ENCODE data around the gene AGO4. TPM values are rescaled to one million over a fixed set of nuclear protein-coding genes. Genes with fewer than 3 reads are reported as not detected.

AGO4 gene
- total RNA-seq, 2 donors from 2014 or later = 10.2 to 15.3 TPM

Other genes with a start within 250 kb of the AGO4 start
- gene TFAP2E, start 234.7 kb upstream of the AGO4 start, total RNA-seq = 1 to 10 TPM; 3.3 to 5.1 TPM
- gene PSMB2, start 166.5 kb upstream of the AGO4 start, total RNA-seq = 100 to 1,000 TPM; 114 to 139 TPM
- 10 to 100 TPM; 15.9 to 41.1 TPM for gene C1orf216, start 89.1 kb upstream of the AGO4 start, total RNA-seq
- 10 to 100 TPM; 46.3 to 87.3 TPM for gene CLSPN, start 38.0 kb upstream of the AGO4 start, total RNA-seq
- 10 to 100 TPM; 25.3 to 37.2 TPM for gene AGO1, start 75.2 kb downstream of the AGO4 start, total RNA-seq
- gene AGO3, start 123.1 kb downstream of the AGO4 start, total RNA-seq = 10 to 100 TPM; 37.7 to 56.5 TPM